IPS DF 6.9 (cell line): ENCODE data around the gene SPDYE2.
"Not testable (repeated sequence)": the region's sequence is repeated elsewhere in the genome, so short reads cannot be mapped to it uniquely, and the experiment has no call there.

ENCODE experiments used
- DNase-seq: peaks from one replicate; pipeline ENCODE4 v3.0.0-alpha.2; 2013; ENCODE audit warnings: low read depth, low spot score
- H3K27ac ChIP-seq: one replicate; pipeline ENCODE4 v1.5.1; 2013; ENCODE audit warnings: low read length, control low read depth
- H3K27me3 ChIP-seq: 2 replicates; pipeline ENCODE4 v1.6.1; 2013; ENCODE audit warnings: mild to moderate bottlenecking, low read length; ENCODE audit not compliant: control insufficient read depth, insufficient read depth
- H3K36me3 ChIP-seq: 2 replicates; pipeline ENCODE4 v1.6.1; 2013; ENCODE audit warnings: low read length; ENCODE audit not compliant: control insufficient read depth, insufficient read depth
- H3K4me1 ChIP-seq: 2 replicates; pipeline ENCODE4 v1.6.1; 2013; ENCODE audit warnings: low read length; ENCODE audit not compliant: control insufficient read depth, insufficient read depth
- H3K4me3 ChIP-seq: 2 replicates; pipeline ENCODE4 v1.5.1; 2013; ENCODE audit warnings: mild to moderate bottlenecking, low read length
- H3K9me3 ChIP-seq: 2 replicates; pipeline ENCODE4 v1.6.1; 2013; ENCODE audit warnings: low read length, inconsistent platforms; ENCODE audit not compliant: control insufficient read depth, insufficient read depth
- WGBS: extraction: QIAGEN DNeasy Blood & Tissue Kit; methylation state at CpG from one replicate; pipeline ENCODE4 v1.1.7; 2013; ENCODE audit warnings: mixed read lengths, missing lambda C conversion rate; ENCODE audit not compliant: insufficient read length, insufficient coverage; 5-methylcytosine and 5-hydroxymethylcytosine counted together

Gene SPDYE2, protein sequence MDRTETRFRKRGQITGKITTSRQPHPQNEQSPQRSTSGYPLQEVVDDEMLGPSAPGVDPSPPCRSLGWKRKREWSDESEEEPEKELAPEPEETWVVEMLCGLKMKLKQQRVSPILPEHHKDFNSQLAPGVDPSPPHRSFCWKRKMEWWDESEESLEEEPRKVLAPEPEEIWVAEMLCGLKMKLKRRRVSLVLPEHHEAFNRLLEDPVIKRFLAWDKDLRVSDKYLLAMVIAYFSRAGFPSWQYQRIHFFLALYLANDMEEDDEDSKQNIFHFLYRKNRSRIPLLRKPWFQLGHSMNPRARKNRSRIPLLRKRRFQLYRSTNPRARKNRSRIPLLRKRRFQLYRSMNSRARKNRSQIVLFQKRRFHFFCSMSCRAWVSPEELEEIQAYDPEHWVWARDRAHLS

DNA sequence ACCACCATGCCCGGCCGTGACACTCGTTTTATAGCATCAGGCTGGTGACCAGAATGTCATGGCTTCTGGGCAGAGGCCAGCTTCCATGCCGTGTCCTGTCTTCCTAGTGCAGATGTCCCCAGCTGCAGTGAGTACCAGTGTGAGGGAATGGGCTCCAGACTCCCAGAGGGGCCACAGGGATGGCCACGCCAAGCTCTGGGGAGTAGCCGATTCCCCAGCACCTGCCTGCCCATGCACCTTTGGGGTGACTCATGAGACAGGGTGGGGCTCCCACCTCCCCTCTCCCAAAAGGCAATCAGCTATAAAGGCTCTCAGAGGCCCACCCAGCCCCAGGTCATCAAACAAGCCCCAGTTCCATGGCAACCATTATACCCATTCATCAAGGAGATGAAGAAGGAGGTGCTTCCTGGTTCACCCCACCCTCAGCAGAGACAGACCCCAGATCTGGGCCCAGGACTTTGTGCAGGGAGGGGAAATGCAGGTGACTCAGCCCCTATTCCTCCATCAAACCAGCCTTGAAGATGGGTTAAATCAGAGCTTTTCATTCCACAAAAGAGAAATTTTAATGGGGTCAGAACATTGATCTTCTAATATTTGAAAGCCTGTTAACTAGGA lies at the start of gene SPDYE2:
SPDYE2 (plus strand) TSS at position 419 of the 615 bp plus-strand sequence. CDS start 2,030 bp downstream, outside the sequence.
- H3K27ac ChIP-seq, H3K9me3 ChIP-seq, H3K4me1 ChIP-seq, DNase-seq, H3K4me3 ChIP-seq, H3K27me3 ChIP-seq, H3K36me3 ChIP-seq: not testable (repeated sequence)
- no CpG with 5 or more reads among the region's 6 CpGs for WGBS

DNA sequence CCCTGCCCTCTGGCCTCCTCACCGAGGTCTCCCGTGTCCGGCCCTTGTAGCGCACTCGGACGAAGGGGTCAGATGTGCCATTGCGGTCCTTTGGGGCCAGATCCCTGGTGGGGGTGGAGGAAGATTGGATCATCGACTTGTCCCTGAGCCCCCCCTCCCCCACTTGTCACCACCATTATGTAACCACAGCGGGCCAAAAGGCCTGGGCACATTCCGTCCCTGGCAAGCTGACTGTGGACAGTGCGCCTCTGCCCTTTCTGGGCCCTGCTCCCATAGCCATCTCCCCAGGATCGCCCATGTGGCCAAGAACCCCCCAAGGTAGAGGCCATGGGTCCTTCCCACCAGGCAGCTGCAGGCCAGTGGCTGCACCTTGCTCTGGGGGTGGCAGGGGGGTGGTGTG lies 47.9 kb upstream of the SPDYE2 start:
- not testable (repeated sequence) for H3K4me1 ChIP-seq, H3K4me3 ChIP-seq
- WGBS, result no CpG with 5 or more reads among the region's 12 CpGs

DNA sequence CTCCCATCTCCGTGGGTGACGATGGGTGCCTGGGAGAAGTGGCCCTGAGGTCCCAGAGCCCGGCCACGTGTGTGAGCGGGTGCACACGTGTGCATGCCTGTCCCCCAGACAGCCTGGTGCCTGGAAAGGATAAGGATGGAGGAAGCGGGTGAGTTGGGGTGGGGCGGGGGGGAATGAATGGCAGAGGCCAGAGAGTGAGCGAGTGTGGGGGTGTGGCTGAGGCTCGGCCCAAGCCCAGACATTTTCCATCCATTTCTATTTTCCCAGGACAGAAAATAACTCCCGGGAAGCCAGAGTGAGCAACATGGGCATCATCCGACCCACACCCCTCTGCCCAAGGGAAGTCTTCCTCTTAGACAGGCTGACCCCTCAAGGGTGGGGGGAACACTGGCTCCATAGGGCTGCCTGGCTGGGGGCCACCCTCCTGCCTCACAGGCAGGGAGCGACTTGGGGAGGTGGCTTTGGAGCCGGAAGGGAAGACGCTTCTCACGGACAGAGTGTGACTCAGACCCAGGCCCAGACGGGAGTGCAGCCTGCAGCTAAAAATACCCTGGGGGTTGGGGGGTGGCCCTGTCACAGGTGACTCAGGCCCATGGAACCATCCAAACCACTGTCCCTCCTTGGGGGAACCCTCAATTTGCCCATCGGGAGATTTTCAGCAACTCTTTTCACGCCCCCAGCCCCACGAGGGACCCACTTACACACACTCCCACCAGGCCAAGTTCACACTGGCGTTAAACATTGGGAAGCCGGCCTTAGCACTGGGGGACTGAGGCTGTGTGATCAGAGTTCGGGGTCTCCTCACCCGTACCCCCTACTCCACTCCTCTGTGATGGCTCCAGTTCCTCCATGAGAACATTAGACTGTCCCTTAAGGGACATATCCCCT lies 45.5 kb upstream of the SPDYE2 start:
- not testable (repeated sequence) for H3K27ac ChIP-seq, DNase-seq

More for the DNA sequence above, 47.9 kb upstream of the SPDYE2 start:
- DNase-seq, H3K9me3 ChIP-seq, H3K36me3 ChIP-seq, H3K27me3 ChIP-seq, H3K27ac ChIP-seq: not testable (repeated sequence)

DNA sequence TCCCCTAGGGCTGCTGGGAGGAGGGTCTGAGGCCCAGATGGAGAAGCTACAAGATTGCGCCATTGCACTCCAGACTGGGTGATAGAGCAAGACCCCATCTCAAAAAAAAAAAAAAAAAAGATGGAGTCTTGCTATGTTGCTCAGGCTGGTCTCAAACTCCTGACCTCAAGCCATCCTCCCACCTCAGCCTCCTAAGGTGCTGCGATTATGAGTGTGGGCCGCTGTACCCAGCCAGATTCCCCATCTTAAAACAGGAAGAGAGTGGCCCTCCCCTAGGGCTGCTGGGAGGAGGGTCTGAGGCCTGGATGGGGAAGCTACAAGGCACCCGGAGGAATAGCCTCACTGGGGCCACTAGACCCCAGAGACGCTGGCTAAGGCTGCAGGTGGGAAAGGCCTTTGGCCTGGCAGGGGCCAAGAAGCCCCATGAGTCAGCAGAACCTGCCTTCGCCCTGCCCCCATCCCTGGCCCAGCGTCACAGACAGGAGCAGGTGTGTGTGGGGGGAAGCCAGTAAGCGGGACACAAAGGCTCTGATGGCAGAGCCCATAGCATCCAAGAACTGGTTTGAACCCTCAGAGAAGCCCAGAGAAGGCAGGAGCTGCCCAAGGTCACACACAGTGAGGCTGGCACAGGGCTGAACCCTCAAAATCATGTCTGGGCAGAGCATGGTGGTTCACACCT lies 43.5 kb upstream of the SPDYE2 start:
- WGBS, result no CpG with 5 or more reads among the region's 8 CpGs
- not testable (repeated sequence) for H3K27ac ChIP-seq, H3K27me3 ChIP-seq

More for the DNA sequence above, 45.5 kb upstream of the SPDYE2 start:
- H3K9me3 ChIP-seq, H3K27me3 ChIP-seq, H3K4me3 ChIP-seq, H3K36me3 ChIP-seq, H3K4me1 ChIP-seq: not testable (repeated sequence)
- no CpG with 5 or more reads among the region's 24 CpGs for WGBS

DNA sequence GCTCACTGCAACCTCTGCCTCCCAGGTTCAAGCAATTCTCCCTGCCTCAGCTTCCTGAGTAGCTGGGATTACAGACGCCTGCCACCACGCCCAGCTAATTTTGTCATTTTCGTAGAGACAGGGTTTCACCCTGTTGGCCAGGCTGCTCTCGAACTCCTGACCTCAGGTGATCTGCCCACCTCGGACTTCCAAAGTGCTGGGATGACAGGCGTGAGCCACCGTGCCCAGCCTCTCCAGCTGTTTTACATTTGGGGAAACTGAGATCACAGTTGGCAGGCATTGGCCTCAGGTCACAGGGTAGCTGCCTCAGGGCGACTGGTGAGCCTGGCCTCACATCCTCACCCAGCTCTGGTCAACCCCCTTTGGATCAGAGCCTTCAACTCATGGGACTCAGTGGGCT lies 40.5 kb upstream of the SPDYE2 start:
- H3K36me3 ChIP-seq, H3K27me3 ChIP-seq, H3K9me3 ChIP-seq, H3K4me1 ChIP-seq, DNase-seq, H3K4me3 ChIP-seq, H3K27ac ChIP-seq: not testable (repeated sequence)
- WGBS, result no CpG with 5 or more reads among the region's 8 CpGs

More for the DNA sequence above, 43.5 kb upstream of the SPDYE2 start:
- H3K4me3 ChIP-seq, H3K36me3 ChIP-seq, H3K9me3 ChIP-seq, DNase-seq, H3K4me1 ChIP-seq: not testable (repeated sequence)

DNA sequence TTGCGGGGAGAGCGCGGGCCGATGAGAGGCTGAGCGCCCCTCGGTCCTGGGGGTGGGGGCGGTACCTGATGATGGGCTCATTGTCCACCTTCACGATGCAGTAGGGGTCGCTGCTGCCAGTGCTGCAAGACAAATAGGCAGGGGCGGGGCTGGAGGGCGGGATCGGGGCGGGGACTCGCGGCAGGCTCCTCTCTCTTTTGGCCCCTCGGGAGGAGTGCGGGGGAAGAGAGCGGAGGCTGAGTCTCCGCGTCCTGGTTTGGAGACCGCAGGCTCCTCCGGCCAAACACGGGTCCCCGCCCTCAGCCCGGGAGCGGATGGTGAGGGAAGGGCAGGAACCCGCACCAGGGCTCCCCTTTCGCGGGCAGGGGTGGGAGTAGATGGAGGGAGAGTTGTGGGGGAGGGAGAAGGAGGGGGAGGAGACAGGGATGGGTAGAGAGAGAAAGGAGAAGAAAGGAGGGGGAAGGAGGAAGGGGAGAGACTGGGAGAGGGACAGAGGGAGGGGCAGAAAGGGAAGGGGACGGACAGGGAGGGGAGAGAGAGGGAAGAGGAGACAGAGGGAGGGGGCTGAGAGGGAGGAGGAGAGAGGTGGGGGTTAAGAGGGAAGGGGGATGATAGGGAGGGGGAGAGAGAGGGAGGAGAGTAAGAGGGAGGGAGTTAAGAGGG lies 39.0 kb upstream of the SPDYE2 start:
- H3K36me3 ChIP-seq, H3K4me1 ChIP-seq, H3K9me3 ChIP-seq, H3K4me3 ChIP-seq, DNase-seq, H3K27ac ChIP-seq, H3K27me3 ChIP-seq: not testable (repeated sequence)
- no CpG with 5 or more reads among the region's 30 CpGs for WGBS

DNA sequence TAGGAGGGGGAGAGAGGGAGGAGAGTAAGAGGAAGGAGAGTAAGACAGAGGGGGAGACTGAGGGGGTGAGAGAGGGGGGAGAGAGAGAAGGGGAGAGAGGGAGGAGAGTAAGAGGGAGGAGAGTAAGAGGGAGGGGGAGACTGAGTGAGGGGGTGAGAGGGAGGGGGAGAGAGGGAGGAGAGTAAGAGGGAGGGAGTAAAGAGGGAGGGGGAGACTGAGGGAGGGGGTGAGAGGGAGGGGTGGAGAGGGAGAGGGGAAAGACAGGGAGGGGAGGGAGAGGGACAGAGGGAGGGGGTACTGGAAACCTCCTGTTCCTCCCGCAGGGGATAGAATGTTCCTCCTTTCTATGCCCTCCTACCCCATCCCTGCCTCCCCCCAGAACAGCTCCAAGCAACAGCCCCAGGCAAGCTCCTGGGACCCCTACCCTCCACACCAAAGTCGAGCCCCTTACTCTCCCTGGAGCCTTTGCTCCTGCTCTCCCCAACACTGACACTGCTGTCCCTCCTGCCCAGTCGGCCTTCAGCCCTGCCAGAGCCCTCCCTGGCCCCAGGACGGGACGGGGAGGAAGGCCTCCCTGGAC lies 38.3 kb upstream of the SPDYE2 start:
- not testable (repeated sequence) for H3K27ac ChIP-seq, H3K36me3 ChIP-seq, H3K4me3 ChIP-seq

DNA sequence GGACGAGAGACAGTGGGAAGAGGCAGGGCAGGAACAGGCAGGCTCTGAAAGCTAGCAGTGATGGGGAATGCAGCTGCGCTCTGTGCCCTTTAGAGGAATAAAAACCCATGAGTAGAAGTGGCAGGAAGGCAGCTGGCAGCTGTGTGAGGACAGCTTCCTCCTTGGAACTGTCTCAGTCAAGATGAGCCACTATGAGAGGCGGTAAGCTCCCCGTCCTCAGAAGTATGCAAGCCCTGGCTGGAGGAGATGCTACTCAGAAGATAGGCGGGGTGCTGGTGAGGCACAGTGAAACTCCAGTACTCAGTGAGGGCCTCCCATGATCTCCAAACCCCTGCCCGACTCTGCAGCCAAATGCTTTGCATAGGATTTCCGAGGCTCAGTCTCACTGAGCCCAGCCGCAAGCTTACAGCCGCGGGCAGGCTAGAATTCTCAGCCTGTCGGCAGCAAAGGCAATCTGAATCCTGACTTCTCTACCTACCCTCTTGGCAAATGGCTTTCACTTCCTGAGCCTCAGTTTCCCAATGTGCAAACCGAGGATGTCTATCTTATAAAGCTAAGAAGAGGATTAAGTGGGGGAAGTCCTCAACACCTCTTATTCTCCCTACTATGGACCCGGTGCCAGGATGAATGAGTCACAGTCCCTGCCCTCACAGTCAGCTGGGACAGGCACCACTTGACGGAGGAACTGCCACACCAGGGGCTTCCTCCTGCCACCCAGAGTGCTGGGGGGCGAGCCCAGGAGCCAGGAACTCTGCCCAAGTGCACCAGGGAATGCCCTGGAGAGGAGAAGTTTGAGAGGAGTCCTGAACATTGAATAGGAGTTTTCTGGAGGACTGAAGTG lies 35.9 kb upstream of the SPDYE2 start:
- WGBS, result no CpG with 5 or more reads among the region's 15 CpGs
- not testable (repeated sequence) for H3K4me1 ChIP-seq, H3K36me3 ChIP-seq, H3K27ac ChIP-seq, H3K4me3 ChIP-seq, DNase-seq, H3K27me3 ChIP-seq, H3K9me3 ChIP-seq

More for the DNA sequence above, 38.3 kb upstream of the SPDYE2 start:
- DNase-seq, H3K9me3 ChIP-seq, H3K27me3 ChIP-seq, H3K4me1 ChIP-seq: not testable (repeated sequence)
- no CpG with 5 or more reads among the region's 5 CpGs for WGBS

DNA sequence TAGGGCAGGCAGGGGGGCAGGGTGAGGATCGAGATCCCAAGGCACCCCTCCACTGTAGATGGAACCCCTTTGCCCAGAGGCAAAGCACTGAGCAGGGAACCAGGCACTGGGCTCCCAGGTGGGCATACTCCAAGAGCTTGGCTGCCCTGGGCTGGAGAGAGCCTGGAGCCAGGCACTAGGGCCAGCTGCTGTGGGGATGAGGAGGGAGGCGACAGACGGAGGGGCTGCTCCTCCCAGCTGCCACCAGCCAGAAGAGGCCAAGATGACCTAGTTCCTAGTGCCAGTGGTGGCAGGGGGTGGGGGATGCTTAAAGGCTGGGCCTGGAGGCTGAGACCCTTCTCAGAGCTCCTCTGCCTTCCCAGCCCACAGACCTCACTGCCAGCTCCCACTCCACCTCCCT lies 35.1 kb upstream of the SPDYE2 start:
- not testable (repeated sequence) for H3K27me3 ChIP-seq, H3K27ac ChIP-seq, H3K36me3 ChIP-seq, H3K9me3 ChIP-seq, H3K4me3 ChIP-seq, H3K4me1 ChIP-seq, DNase-seq
- no CpG with 5 or more reads among the region's 3 CpGs for WGBS
